Thoracic aorta (tissue), 2 donors: ENCODE measurements around the gene B4GALNT1. TPM values are rescaled to one million over a fixed set of nuclear protein-coding genes. Genes with fewer than 3 reads are reported as not detected.

ENCODE experiments used
- total RNA-seq, 2 donors: library from RNA; depleted of rRNA; stranded (reverse); fragments of >200 nt; gene quantifications; one replicate each; pipeline versions ENCODE4 v1.1.0 to v1.2.3, GENCODE V29; 2016

The B4GALNT1 gene
- total RNA-seq, 2 donors from 2014 or later: 4.0 to 11.0 TPM

Other genes starting within 250 kb of the B4GALNT1 start
- 10 to 100 TPM; 26.5 to 62.4 TPM for gene R3HDM2, start 202.2 kb downstream of the B4GALNT1 start, total RNA-seq
- gene INHBC, start 198.4 kb downstream of the B4GALNT1 start, total RNA-seq: not detected
- gene INHBE, start 177.9 kb downstream of the B4GALNT1 start, total RNA-seq: not detected
- gene GLI1, start 173.4 kb downstream of the B4GALNT1 start, total RNA-seq: 10 to 100 TPM in 1 of 2 donors, 1 to 10 TPM in 1; 1.7 to 13.0 TPM
- 10 to 100 TPM; 32.0 to 32.5 TPM for gene ARHGAP9, start 153.3 kb downstream of the B4GALNT1 start, total RNA-seq
- 100 to 1,000 TPM in 1 of 2 donors, 10 to 100 TPM in 1; 58.8 to 104 TPM for gene MARS1, start 145.1 kb downstream of the B4GALNT1 start, total RNA-seq
- gene DDIT3, start 112.7 kb downstream of the B4GALNT1 start, total RNA-seq: 10 to 100 TPM; 35.5 to 39.6 TPM
- gene MBD6, start 110.4 kb downstream of the B4GALNT1 start, total RNA-seq: 10 to 100 TPM; 39.2 to 54.3 TPM
- gene DCTN2, start 86.0 kb downstream of the B4GALNT1 start, total RNA-seq: 100 to 1,000 TPM; 101 to 153 TPM
- 1 to 10 TPM in 1 of 2 donors, under 1 TPM in 1; 0.81 to 2.7 TPM for gene KIF5A, start 83.2 kb downstream of the B4GALNT1 start, total RNA-seq
- gene PIP4K2C, start 42.0 kb downstream of the B4GALNT1 start, total RNA-seq: 10 to 100 TPM; 33.4 to 39.9 TPM
- 10 to 100 TPM; 37.9 to 55.1 TPM for gene DTX3, start 28.4 kb downstream of the B4GALNT1 start, total RNA-seq
- gene ARHGEF25, start 21.8 kb downstream of the B4GALNT1 start, total RNA-seq: 10 to 100 TPM; 73.8 to 77.0 TPM
- gene OS9, start 60.9 kb upstream of the B4GALNT1 start, total RNA-seq: 100 to 1,000 TPM; 253 to 381 TPM
- 1 to 10 TPM; 1.2 to 3.5 TPM for gene AGAP2, start 105.5 kb upstream of the B4GALNT1 start, total RNA-seq
- gene TSPAN31, start 111.8 kb upstream of the B4GALNT1 start, total RNA-seq: 100 to 1,000 TPM in 1 of 2 donors, 10 to 100 TPM in 1; 58.8 to 115 TPM
- gene CDK4, start 119.1 kb upstream of the B4GALNT1 start, total RNA-seq: 10 to 100 TPM; 52.3 to 72.8 TPM
- gene MARCHF9, start 121.9 kb upstream of the B4GALNT1 start, total RNA-seq: 10 to 100 TPM in 1 of 2 donors, 1 to 10 TPM in 1; 8.8 to 11.2 TPM
- 1 to 10 TPM in 1 of 2 donors, under 1 TPM in 1; 0.81 to 2.2 TPM for gene CYP27B1, start 133.9 kb upstream of the B4GALNT1 start, total RNA-seq
- 10 to 100 TPM; 10.4 to 13.5 TPM for gene METTL1, start 138.9 kb upstream of the B4GALNT1 start, total RNA-seq
- gene EEF1AKMT3, start 139.4 kb upstream of the B4GALNT1 start, total RNA-seq: 1 to 10 TPM; 7.0 to 9.7 TPM
- gene TSFM, start 149.6 kb upstream of the B4GALNT1 start, total RNA-seq: 10 to 100 TPM; 15.4 to 19.3 TPM
- gene AVIL, start 185.5 kb upstream of the B4GALNT1 start, total RNA-seq: 10 to 100 TPM in 1 of 2 donors, 1 to 10 TPM in 1; 2.2 to 15.3 TPM
- 100 to 1,000 TPM; 170 to 222 TPM for gene CTDSP2, start 213.5 kb upstream of the B4GALNT1 start, total RNA-seq